HL-60/S4 treated with retinoic acid at 250 ng/mL for 4 days and 3 days (cell line): ENCODE data around the gene TRMT61A.

Experiments
- in situ Hi-C: fragments of 300-500 bp; cut with MboI; formaldehyde crosslinking; loops from 2 replicates; pipeline ENCODE4 v1.7.0; 2022; ENCODE audit warnings: low sequenced_read_pairs

TRMT61A gene

DNA sequence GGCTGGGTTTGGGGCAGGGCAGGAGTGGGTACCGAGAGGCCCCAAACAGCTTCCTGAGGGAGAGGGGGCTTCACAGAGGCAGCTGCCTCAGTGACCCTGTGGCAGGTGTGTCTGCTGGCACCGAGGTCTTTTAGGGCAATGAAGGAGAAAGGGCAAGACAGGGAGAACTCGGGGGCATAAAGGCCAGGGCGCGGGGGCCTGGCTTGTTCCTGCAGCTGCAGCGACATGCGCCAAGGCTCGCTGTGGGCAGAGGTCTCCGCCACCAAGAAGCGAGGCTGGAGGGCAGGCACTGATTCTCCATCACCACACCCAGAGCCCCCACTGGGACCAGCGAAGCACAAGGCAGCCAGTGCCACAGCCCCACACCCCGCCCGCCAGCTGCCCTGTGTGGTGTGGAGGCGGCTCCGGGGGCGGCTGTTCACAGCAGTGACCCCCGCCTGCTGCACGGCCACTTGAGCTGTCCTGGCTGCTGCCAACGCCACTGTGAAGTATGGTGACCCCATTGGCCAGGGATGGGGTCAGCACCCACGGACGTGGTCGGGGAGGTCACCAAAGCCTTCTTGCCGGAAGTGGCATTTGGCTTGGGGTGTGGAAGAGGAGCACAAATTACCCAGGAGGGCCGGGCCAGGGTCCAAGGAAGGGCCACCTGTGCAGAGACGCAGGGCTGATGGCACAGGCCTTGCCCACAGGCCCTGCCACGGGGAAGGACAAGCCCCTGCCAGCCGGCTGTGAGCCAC, 17.1 kb downstream of the TRMT61A start:
- in situ Hi-C loops, result no loop called here

DNA sequence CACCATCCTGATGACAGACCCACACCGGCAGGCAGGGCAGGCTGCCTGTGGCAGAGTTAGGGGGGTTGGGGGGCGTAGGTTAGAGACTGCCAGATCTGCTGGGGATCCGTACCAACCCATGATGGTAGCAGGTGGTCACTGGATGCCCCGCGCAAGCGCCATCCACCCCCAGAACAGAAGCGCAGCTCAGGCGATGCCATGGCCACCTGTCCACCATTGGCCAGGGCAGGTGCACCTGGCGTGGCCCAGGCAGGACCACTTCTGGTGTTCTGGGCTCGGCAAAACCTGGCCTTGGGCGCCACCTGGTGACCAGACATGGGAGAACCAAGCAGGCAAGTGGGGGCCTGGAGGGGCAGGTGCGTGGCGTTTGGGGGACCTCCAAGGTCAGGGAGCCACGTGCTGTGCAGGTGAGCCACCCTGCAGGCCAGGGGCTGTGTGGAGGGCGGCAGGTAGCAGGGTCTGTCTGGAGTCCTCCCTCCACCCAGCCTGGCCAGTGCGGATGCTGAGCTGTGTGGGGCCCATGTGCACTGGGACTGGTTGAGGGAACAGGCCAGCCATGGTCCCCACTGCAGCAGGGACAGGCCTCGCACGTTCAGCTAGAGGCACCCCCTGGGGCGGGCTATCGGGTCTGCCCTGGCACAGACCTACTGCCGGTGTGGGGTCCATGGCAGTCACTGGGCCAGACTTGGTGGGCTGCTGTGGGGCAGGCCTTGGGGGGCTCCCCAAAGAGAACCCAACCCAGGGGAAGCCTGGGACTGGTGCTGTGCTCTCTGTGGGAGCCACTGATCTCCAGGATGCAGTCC, 17.9 kb downstream of the TRMT61A start:
- in situ Hi-C loops, result no loop called here

DNA sequence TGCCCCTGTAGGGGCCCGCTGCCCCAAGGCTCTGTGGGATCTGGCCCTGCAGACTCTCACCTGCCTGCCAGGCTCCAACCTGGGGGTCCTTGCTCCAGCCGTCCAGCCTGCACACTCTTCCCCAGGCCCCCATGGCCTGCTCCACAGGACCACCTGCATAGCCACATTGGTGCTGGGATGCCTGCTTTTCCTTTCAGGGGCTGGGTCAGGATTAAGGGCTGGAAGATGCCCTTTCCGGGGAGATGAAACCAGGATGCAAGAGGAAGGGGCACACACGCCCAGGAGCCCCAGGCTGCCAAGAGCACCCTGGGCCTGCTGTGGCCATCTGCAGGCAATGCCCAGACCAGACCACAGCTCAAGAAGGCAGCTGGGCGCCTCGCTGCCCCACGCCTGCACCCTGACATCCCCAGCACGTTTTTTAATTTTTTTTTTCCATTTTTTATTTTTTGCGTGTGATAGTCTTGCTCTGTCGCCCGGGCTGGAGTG, 18.5 kb downstream of the TRMT61A start:
- in situ Hi-C loops, result no loop called here

DNA sequence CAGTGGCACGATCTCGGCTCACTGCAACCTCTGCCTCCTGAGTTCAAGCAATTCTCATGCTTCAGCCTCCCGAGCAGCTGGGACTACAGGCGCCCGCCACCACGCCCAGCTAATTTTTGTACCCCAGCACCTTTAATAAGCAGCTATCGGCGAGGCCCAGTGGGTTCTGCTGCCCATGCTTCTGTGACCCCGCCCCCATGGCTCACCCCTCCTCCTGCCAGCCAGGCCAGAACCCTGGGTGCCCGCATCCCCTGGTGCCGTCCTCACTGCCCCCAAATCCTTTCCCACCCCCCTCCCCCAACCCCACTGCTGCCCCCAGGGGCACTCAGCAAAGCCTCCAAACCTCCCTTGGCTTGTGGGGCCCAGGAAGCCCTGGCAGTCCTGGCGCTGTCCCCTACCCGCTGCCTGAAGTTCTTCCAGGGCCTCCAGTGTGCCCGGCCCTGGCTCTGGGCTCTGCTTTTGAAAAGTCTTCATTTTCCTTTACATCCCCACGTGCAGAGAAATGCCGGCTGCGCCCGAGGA, 19.0 kb downstream of the TRMT61A start:
- in situ Hi-C loops, result no loop called here

DNA sequence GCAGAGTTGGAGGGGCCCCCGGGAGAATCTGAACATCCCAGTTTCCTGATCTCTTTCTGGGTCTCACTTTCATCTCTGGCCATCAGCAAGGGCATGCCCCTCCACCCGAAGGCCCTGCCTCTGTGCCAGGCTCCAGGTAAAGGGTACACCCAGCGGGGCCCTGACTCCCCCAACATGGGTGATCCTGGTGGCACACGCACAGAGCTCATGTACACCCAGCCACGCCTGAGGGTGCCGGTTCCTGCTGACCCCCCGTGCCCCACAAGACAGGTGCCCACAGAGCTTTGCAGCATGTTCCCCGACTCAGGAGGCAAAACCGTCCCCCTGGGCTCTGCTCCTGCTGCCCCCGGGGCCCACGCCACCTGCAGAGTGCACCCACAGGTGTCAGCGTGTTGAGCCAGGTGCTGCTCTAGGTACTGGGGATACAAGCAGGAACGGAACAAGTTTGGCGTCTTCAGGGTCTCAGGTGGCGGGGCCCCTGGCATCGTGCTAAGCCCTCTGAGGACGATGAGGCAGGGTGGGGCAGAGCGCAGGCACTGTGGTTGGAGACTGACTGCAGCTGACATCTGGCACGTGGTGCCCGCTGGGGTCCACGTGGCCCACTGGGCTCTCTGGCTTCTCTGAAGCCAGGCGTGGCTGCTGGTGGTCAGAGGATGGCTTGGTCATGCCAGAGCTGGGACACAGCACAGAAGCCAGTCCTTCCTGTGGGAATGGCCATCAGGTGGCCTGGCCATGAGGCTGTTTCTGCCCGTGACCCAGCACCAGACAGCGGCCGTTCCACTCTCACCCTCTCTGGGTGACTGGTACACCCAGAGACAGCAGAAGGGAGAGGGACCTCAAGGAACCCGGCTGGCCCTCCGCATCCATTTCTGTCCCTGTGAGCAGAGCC, 19.7 kb downstream of the TRMT61A start:
- in situ Hi-C loops, result no loop called here

DNA sequence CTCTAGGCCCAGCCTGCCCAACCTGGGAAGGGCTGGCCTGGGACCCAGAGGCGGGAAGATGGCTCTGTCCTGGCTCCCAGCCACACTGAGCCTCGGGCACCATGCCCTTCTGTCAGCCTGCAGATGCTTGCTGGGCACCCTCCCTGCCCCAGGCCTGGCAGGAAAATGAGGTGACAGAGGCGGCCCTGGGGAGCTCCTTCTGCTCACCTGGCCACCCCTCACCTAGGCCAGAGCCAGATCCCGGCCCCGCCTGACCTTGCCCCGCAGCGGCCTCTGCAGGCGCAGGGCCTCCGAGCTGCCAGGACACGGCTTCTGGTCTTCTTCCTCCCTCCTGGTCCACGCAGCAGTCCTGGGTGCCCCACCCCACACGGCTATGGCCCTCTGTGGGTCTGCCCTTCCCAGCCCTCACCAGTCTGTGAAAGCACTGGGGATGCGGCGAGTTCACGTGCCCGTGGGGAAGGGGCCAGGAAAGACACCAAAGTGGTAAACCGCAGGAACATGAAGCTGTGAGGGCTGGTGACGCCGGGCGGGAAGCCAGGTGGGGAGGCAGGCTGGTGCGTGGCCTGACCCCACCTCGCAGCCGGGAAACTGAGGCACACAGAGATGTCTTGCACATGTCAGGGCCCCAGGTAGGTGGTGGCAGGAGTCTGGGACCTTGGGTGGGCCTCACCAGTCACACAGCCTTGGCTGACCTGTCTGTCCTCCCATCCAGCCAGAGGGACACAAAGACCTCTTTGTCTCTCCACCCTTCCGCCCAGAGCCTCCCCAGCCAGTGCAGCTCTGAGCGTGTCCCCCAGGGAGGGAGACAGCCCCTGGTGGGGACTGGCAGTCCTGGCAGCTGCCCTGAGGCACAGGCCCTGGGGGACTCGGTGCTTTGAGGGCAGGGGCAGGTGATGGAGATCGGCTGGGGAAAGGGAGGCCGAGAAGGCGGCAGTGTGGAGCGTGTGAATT, 20.6 kb downstream of the TRMT61A start:
- in situ Hi-C loops, result no loop called here

DNA sequence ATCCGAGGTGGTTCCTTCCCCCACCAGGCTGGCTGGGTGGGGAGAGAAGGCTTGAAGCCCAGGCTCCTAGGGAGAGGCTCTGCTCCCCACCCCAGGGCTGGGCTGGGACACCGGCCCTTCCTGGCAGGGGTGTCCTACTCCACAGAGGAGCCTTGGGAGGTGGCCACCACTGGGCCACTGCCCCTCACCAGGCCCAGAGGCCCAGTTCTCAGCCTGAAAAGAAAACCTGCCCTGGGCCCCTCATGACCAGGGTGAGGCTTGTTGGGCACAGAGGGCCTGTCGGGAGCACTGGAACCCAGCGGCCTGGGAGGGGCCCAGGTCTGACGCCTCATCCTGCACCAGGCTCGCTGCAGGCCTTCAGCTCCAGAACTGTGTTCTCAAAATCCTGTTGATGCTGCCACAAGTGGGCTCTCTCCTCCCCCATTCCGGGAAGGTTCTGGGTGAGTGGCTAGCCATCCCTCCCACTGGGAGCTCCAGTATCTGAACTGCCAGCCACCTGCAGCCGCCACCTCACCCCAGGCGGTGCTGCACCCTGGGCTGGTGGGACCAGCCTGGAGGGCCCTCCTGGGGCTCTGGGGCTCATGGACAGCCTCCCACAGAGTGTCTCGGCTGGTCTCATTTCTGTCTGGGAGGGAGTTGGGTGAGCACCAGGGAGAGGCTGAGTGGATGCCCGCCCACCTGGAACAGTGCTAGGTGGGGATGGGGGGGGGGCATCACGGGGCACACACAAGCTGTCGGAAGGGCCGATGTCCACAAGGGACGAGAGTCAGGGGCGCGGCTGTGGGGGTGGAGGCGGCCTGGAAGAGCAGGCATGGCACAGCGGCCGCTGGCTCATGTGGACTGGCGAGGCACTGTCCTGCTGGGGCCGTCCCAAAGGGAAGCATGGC, 21.7 kb downstream of the TRMT61A start:
- in situ Hi-C loops, result no loop called here

DNA sequence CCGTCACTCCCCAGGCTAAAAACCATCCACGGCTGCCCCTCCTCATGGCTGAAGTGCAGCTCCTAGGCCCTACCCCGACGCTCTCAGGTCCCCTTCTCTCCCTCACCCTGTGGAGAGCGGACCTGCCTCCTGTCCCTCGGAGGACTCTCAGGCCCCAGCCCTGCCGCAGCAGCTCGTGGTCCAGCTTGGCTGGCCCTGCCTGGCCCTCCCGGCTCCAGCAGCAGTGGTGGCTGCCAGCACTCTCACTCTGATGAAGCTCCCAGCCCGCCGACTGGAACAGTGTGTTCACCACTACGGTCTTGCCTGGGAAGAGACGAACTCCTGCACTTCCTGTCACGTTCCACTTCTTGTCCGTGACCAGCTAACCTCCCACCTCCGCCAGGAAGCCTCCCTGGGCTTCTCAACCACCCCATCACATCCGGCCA, 22.4 kb downstream of the TRMT61A start:
- in situ Hi-C loops, result no loop called here

DNA sequence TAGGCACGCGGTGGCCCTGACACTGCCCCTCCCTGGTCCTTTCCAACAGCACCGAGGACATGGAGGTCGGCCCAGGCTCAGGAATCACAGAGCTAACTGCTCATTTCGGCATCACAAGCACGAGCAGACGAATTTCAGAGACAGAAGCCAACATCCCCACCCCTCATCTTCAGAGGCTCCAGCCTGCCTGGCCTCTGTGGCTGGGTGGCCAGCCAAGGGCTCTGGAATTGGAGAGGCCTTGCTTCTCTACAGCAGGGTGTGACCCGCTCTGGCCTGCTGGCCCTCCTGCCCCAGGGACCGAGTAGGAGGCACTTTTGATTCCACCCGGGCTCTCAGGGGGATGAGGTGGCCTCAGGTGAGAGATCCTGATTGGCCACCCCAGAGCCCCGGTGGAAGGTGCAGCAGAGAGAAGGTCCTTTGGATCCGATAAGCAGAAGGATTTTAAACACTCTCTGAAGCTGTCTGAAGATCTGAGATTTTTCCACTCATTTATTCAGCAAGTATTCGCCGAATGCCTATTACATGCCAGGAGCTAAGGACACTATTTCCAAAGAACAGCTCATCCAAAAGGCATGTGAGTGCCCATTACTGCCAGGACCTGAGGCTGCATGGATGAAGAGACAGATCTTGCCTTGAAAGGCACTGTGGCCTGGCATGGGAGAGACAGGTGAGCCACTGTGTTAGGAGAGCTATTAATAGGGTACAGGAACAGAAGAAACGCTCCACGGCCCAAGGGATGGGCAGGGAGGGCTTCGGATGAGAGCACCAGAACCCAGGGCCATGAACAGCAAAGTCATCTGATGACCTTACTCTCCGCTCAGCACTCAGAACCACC, 23.2 kb downstream of the TRMT61A start:
- in situ Hi-C loops, result no loop called here

DNA sequence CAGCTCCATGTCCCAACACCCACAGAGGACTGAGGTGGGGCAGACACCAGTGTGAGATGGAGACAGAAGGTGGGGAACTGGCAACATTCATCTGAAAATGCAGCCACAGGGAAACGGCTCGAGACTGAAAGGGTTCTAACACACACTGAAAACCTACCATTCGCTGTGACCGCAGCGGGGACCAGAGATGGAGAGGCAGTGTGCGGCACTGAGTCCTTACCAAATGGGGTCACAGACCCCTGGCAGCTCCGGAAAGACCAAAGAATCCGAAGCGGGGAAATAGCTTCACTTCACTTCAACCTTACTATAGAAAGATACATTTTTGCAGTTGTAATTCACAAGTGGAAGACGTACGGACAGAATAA, 23.8 kb downstream of the TRMT61A start:
- in situ Hi-C loops, result no loop called here

DNA sequence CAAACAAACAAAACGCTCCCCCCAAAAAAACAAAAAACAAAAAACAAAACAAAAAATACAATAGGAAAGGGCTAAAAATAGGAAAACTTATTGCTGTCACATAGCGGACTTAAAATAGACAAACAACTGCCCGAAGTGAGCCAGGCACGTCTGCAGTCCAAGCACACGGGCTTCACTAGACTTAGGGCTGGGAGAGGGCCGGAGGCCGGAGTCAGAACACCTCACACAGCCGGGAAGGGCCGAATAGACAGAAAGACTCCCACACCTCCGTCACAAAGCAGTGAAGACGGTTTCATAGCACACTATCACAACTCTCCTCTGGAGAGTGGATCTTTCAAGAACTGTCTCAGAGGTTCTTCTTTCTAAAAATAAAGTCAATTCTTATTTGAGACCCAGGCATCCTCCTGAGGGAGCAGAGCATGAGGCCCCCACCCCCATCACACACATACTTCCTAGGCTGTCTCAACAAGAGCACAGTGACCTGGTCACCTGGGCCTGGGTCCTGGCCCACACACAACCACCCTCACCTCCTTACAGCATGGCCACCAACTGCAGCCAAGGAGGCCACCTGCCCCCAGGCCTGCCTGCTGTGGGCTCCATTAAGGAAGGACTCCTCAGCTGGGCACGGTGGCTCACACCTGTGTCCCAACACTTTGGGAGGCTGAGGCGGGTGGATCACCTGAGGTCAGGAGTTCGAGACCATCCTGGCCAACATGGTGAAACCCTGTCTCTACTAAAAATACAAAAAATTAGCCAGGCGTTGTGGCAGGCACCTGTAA, 26.8 kb downstream of the TRMT61A start:
- in situ Hi-C loops, result no loop called here

DNA sequence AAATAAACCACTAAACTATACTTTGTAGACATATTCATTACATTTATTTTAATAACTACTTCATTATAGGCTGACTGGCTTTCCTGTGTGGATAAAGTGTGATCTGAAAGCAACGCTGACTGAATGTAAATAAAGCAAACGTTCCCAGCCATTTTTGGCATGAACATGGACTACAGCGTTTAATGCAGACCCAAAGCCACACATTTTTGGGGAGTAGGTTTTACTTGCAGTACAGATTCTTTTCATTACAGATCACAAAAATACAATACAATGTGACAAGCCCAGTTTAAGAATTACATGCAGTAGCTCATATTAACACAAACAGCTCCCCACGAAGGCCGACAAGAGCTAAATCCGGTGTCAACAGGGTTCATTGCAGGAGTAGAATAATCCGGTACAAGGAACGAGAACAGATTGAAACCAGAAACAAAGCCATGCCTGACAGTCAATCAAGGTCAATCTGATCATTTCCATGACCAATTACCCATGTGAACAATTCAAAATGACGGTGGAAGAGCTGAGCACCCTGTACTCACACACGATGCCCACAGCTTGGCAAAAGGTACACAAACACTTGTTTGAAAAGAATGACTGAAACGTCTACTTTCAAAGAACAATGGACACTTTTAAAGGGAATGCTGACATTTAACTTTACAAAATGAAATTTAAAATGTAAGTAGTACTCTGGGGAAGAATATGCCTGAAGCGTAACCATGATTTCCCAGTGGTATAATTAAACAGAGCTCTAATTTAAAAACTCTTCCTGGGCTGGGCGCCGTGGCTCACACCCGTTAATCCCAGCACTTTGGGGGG, 28.2 kb downstream of the TRMT61A start:
- in situ Hi-C loops, result no loop called here

DNA sequence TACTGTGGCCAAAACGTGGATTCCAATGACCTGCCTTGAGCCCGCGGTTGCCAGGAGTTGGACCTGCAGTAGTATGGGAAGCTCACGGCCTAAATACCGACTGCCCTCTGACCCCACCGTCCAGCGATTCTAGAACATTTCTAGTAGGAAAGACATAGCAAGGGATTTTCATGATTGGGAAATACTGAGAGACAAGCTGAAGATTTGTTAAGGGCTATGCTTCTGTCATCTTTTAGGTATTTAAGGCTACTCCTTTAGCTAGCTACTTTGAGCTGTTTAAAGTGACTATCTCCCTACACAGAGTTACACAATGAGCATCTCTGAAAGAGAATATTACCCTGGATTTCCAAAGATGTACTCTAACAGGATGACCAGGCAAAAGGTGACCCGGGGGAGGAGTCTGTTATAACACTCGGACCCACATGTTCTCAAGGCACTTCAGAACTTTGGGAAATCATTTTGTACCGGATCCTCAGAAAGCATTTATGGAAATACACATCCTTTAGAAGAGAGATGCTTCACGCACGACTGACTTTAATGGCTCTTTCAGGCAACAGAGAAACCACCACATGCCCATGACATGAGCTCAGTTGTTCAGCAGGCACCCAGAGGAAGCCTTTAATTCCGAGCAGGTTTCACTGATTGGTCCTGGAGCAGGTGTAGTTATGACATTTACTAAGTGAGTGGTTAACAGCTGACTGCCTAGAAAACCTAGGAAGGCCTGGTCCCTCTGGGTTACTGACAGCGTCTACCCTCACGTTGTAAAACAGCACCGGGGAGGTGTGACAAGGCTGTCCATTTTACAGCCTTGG, 29.3 kb downstream of the TRMT61A start:
- in situ Hi-C loops, result no loop called here

DNA sequence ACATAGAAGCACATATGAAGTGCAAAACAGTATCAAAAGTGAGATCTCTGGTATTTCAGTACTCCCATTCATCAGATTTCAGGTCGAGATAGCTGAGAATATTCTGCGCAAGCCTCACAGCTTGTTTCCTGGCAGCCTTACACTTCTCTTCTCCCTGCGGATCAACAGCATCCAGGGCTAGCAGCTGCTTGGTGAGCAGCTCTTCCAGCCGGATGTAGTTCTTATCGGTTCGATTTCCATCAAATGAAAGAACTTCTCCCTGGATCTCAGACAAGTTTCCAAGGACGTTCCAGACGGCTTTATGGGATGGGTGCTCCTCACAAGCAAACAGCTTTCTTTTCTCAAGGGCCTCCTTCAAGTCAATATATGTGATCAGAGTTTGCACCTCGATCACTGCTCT, 30.8 kb downstream of the TRMT61A start:
- in situ Hi-C loops, result no loop called here

DNA sequence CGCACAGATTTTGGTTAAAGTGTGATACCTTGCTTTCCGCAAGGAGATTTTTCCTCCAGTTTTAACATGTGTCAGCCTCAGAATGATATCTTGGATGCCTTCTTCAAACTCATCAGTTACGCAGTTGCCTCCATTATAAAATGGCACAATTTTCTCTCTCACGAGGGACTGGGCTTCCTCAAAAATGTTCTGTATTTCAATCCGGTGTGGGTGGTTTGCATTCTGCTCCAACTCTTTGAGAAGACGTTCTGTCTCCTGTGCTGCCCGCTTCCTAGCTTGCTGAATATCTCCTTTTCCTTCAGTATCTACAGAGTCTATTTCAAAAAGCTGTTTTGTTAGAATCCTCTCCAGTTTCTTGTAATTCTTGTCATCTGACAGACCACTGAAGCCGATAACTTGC, 31.7 kb downstream of the TRMT61A start:
- in situ Hi-C loops, result no loop called here
